IPS-15b (cell line): ENCODE data around the gene N4BP2.
"Not testable (repeated sequence)": the region's sequence is repeated elsewhere in the genome, so short reads cannot be mapped to it uniquely, and the experiment has no call there.

ENCODE experiments used
- H3K27me3 ChIP-seq: one replicate; pipeline ENCODE4 v1.6.1; 2013; ENCODE audit warnings: low read length; ENCODE audit not compliant: control insufficient read depth, insufficient read depth
- H3K36me3 ChIP-seq: one replicate; pipeline ENCODE4 v1.6.1; 2013; ENCODE audit warnings: low read length; ENCODE audit not compliant: control insufficient read depth, insufficient read depth
- H3K4me1 ChIP-seq: one replicate; pipeline ENCODE4 v1.6.1; 2013; ENCODE audit warnings: mild to moderate bottlenecking, low read length; ENCODE audit not compliant: control insufficient read depth, insufficient read depth
- H3K4me3 ChIP-seq: one replicate; pipeline ENCODE4 v1.5.1; 2013; ENCODE audit warnings: low read depth, low read length
- H3K9ac ChIP-seq: one replicate; pipeline ENCODE4 v1.6.1; 2013; ENCODE audit warnings: low read depth, mild to moderate bottlenecking, low read length
- H3K9me3 ChIP-seq: one replicate; pipeline ENCODE4 v1.6.1; 2013; ENCODE audit warnings: mild to moderate bottlenecking, low read length; ENCODE audit not compliant: control insufficient read depth, insufficient read depth

N4BP2 gene

GRCh38 chr4:40056716-40057585 is at the start of gene N4BP2:
Gene N4BP2 (plus strand): TSS chr4:40056850. CDS start chr4:40097341, 40,491 bp downstream.
- no peaks in the 10 kb centered on the region for H3K9me3 ChIP-seq
- H3K4me3 ChIP-seq = peak within 1 kb of the TSS; percentile 83
- peak within 1 kb of the TSS; percentile 97 for H3K9ac ChIP-seq
- peaks cover 3% of the 10 kb centered on the region for H3K4me1 ChIP-seq
- no peaks in the 10 kb centered on the region for H3K36me3 ChIP-seq
- no peaks in the 10 kb centered on the region for H3K27me3 ChIP-seq

- no peaks in the 10 kb centered on the region for H3K9me3 ChIP-seq
- H3K9ac ChIP-seq = no peak overlapping the region
- H3K36me3 ChIP-seq = no peaks in the 10 kb centered on the region
- H3K4me1 ChIP-seq = no peaks in the 10 kb centered on the region
- H3K27me3 ChIP-seq = no peaks in the 10 kb centered on the region
- H3K4me3 ChIP-seq = no peak overlapping the region
These were observed 40.6 kb upstream of the N4BP2 start for GRCh38 chr4:40016007-40016406.

GRCh38 chr4:40020221-40020620 is 36.4 kb upstream of the N4BP2 start:
- Histone ChIP-seq H3K36me3 (no peaks in the 10 kb centered on the region), H3K4me1 (no peaks in the 10 kb centered on the region), H3K9me3 (no peaks in the 10 kb centered on the region), H3K4me3 (no peak overlapping the region), H3K9ac (no peak overlapping the region), H3K27me3 (no peaks in the 10 kb centered on the region)

GRCh38 chr4:40021116-40021515 is 35.5 kb upstream of the N4BP2 start:
- not testable (repeated sequence) for H3K27me3 ChIP-seq, H3K4me3 ChIP-seq, H3K9ac ChIP-seq, H3K9me3 ChIP-seq, H3K36me3 ChIP-seq, H3K4me1 ChIP-seq

- not testable (repeated sequence) for H3K27me3 ChIP-seq, H3K9ac ChIP-seq, H3K9me3 ChIP-seq, H3K4me1 ChIP-seq, H3K4me3 ChIP-seq, H3K36me3 ChIP-seq
These were observed 32.6 kb upstream of the N4BP2 start for GRCh38 chr4:40024049-40024448.

- H3K36me3 ChIP-seq = no peaks in the 10 kb centered on the region
These were observed 23.9 kb upstream of the N4BP2 start for GRCh38 chr4:40032785-40033184.

GRCh38 chr4:40033613-40034012 is 23.0 kb upstream of the N4BP2 start:
- H3K4me3 ChIP-seq = no peak overlapping the region
- no peaks in the 10 kb centered on the region for H3K9me3 ChIP-seq
- H3K9ac ChIP-seq = no peak overlapping the region
- H3K36me3 ChIP-seq = no peaks in the 10 kb centered on the region
- H3K4me1 ChIP-seq = no peaks in the 10 kb centered on the region
- H3K27me3 ChIP-seq = no peaks in the 10 kb centered on the region

More at GRCh38 chr4:40032785-40033184, 23.9 kb upstream of the N4BP2 start:
- H3K9ac ChIP-seq = no peak overlapping the region
- H3K4me1 ChIP-seq = no peaks in the 10 kb centered on the region
- H3K4me3 ChIP-seq = no peak overlapping the region
- H3K9me3 ChIP-seq = no peaks in the 10 kb centered on the region
- H3K27me3 ChIP-seq = no peaks in the 10 kb centered on the region

- no peak overlapping the region for H3K4me3 ChIP-seq
- H3K4me1 ChIP-seq = no peaks in the 10 kb centered on the region
- H3K9ac ChIP-seq = no peak overlapping the region
- no peaks in the 10 kb centered on the region for H3K36me3 ChIP-seq
- H3K27me3 ChIP-seq = no peaks in the 10 kb centered on the region
- H3K9me3 ChIP-seq = no peaks in the 10 kb centered on the region
These were observed 17.7 kb upstream of the N4BP2 start for GRCh38 chr4:40038977-40039376.

GRCh38 chr4:40040908-40041307 is 15.7 kb upstream of the N4BP2 start:
- Histone ChIP-seq H3K36me3 (no peaks in the 10 kb centered on the region), H3K9me3 (no peaks in the 10 kb centered on the region), H3K27me3 (no peaks in the 10 kb centered on the region), H3K4me3 (no peak overlapping the region), H3K9ac (no peak overlapping the region), H3K4me1 (no peaks in the 10 kb centered on the region)

- no peaks in the 10 kb centered on the region for H3K27me3 ChIP-seq
- H3K4me3 ChIP-seq = no peak overlapping the region
- no peaks in the 10 kb centered on the region for H3K36me3 ChIP-seq
- H3K4me1 ChIP-seq = no peaks in the 10 kb centered on the region
- H3K9ac ChIP-seq = no peak overlapping the region
- no peaks in the 10 kb centered on the region for H3K9me3 ChIP-seq
These were observed 12.9 kb upstream of the N4BP2 start for GRCh38 chr4:40043786-40044185.

GRCh38 chr4:40046311-40046980 is 10.2 kb upstream of the N4BP2 start:
- Histone ChIP-seq H3K9me3 (no peaks in the 10 kb centered on the region), H3K36me3 (no peaks in the 10 kb centered on the region), H3K27me3 (no peaks in the 10 kb centered on the region), H3K9ac (no peak overlapping the region), H3K4me1 (no peaks in the 10 kb centered on the region), H3K4me3 (no peak overlapping the region)

GRCh38 chr4:40053161-40053560 is 3.5 kb upstream of the N4BP2 start:
- no peaks in the 10 kb centered on the region for H3K27me3 ChIP-seq
- H3K36me3 ChIP-seq = no peaks in the 10 kb centered on the region
- H3K4me1 ChIP-seq = no peaks in the 10 kb centered on the region
- H3K9ac ChIP-seq = no peak overlapping the region
- no peaks in the 10 kb centered on the region for H3K9me3 ChIP-seq
- no peak overlapping the region for H3K4me3 ChIP-seq
